Activated naive CD8-positive, alpha-beta T cell treated with anti-CD3 and anti-CD28 coated beads, Interleukin-2, amount 10 ng/mL, durations not matched to agents 7 days and 5 days (primary cell): ENCODE results near the gene CDH4. TPM values are rescaled to one million over a fixed set of nuclear protein-coding genes. Genes with fewer than 3 reads are reported as not detected.
A peak's percentile ranks its signal among the peaks of the same experiment; 100 is the strongest.

Experiments used
- ATAC-seq: fragments of 150-1000 bp; cut with Tn5 transposase; one replicate; pipeline ENCODE4 v1.10.0; 2021; ENCODE audit warnings: low read depth, moderate library complexity
- POLR2A ChIA-PET: fragments of 350-600 bp; sonication (Branson Sonifier 250); formaldehyde crosslinking; loops from one replicate; lab custom pipeline; 2021; ENCODE audit warnings: antibody characterized with exemption; lab: Charles Lee
- DNase-seq: peaks from one replicate; pipeline ENCODE4 v3.0.0; 2021
- H3K27ac Mint-ChIP-seq: one replicate; pipeline ENCODE4 v1.8.0; 2022; ENCODE audit warnings: mild to moderate bottlenecking, mixed read lengths
- H3K27me3 Mint-ChIP-seq: one replicate; pipeline ENCODE4 v1.8.0; 2022; ENCODE audit warnings: mild to moderate bottlenecking, moderate library complexity, mixed read lengths
- H3K36me3 Mint-ChIP-seq: one replicate; pipeline ENCODE4 v1.8.0; 2021; ENCODE audit warnings: mild to moderate bottlenecking, mixed read lengths
- H3K4me1 Mint-ChIP-seq: one replicate; pipeline ENCODE4 v1.8.0; 2021; ENCODE audit warnings: mixed read lengths
- H3K4me3 Mint-ChIP-seq: one replicate; pipeline ENCODE4 v1.8.0; 2022; ENCODE audit warnings: mild to moderate bottlenecking, moderate library complexity, mixed read lengths
- H3K9me3 Mint-ChIP-seq: one replicate; pipeline ENCODE4 v1.8.0; 2021; ENCODE audit warnings: mixed read lengths
- total RNA-seq, 2 experiments: library from RNA; stranded (reverse); gene quantifications; one replicate each; pipeline ENCODE4 v1.2.3, GENCODE V29; 2021

CDH4 gene
- total RNA-seq, 2 experiments from 2014 or later: 0.14 to 0.20 TPM

- peaks cover 8% of the 10 kb centered on the region for H3K9me3 Mint-ChIP-seq
- H3K27me3 Mint-ChIP-seq: peaks cover 2% of the 10 kb centered on the region
- no peak overlapping the region for H3K27ac Mint-ChIP-seq
- H3K4me3 Mint-ChIP-seq: no peak overlapping the region
- POLR2A ChIA-PET: no interaction called here
- ATAC-seq (no peak), DNase-seq (no peak)
- H3K36me3 Mint-ChIP-seq: no peaks in the 10 kb centered on the region
- H3K4me1 Mint-ChIP-seq: peaks cover 4% of the 10 kb centered on the region
These were observed 655.2 kb downstream of the CDH4 start for GRCh38 chr20:61907081-61907891.

GRCh38 chr20:61908057-61909026 is 656.3 kb downstream of the CDH4 start:
- H3K27me3 Mint-ChIP-seq: peaks cover 2% of the 10 kb centered on the region
- DNase-seq (no peak), ATAC-seq (no peak)
- H3K36me3 Mint-ChIP-seq: no peaks in the 10 kb centered on the region
- no peak overlapping the region for H3K4me3 Mint-ChIP-seq
- peaks cover 13% of the 10 kb centered on the region for H3K4me1 Mint-ChIP-seq
- H3K27ac Mint-ChIP-seq: no peak overlapping the region
- POLR2A ChIA-PET: no interaction called here
- H3K9me3 Mint-ChIP-seq: peaks cover 8% of the 10 kb centered on the region

GRCh38 chr20:61909028-61909427 is 657.0 kb downstream of the CDH4 start:
- H3K36me3 Mint-ChIP-seq: no peaks in the 10 kb centered on the region
- H3K27ac Mint-ChIP-seq: no peak overlapping the region
- H3K4me1 Mint-ChIP-seq: peaks cover 16% of the 10 kb centered on the region
- no peak overlapping the region for H3K4me3 Mint-ChIP-seq
- H3K9me3 Mint-ChIP-seq: peaks cover 8% of the 10 kb centered on the region
- POLR2A ChIA-PET: no interaction called here
- DNase-seq (no peak), ATAC-seq (no peak)
- peaks cover 2% of the 10 kb centered on the region for H3K27me3 Mint-ChIP-seq

GRCh38 chr20:61909821-61910220 is 657.8 kb downstream of the CDH4 start:
- Mint-ChIP-seq H3K27me3 (peaks cover 5% of the 10 kb centered on the region), H3K4me1 (peaks cover 20% of the 10 kb centered on the region), H3K9me3 (peaks cover 8% of the 10 kb centered on the region), H3K27ac (no peak overlapping the region), H3K4me3 (no peak overlapping the region), H3K36me3 (no peaks in the 10 kb centered on the region)
- no peak for DNase-seq
- ATAC-seq: no peak
- POLR2A ChIA-PET: no interaction called here

DNA sequence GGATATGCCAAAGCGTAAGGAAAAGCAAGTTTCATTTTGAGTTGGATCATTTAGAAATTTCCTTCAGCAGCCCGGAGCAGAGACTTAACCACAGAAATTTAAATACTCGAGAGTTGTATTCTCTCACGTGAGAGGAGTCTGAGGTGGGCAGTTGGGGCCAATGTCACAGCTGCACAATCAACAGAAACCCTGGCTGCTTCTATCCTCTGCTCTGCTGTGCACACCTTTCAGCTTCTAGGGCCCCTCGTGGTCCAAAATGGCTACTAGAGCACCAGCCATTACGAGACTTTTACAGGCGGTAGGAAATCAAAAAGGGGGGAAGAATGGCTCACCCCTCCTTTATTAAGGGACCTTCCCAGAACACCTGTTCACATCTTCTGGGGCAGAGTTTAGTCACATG is 659.8 kb downstream of the CDH4 start:
- no peak overlapping the region for H3K4me3 Mint-ChIP-seq
- ATAC-seq: no peak
- peaks cover 7% of the 10 kb centered on the region for H3K27me3 Mint-ChIP-seq
- POLR2A ChIA-PET: interaction anchor here (1.4 kb wide), 1 partner anchor 231 kb away, joined by 4 read pairs; the partner anchor contains the start of genes PSMA7 and SS18L1
- H3K9me3 Mint-ChIP-seq: peaks cover 8% of the 10 kb centered on the region
- no peak for DNase-seq
- no peaks in the 10 kb centered on the region for H3K36me3 Mint-ChIP-seq
- no peak overlapping the region for H3K27ac Mint-ChIP-seq
- peaks cover 21% of the 10 kb centered on the region for H3K4me1 Mint-ChIP-seq

GRCh38 chr20:61912665-61913422 is 660.8 kb downstream of the CDH4 start:
- peaks cover 21% of the 10 kb centered on the region for H3K4me1 Mint-ChIP-seq
- H3K4me3 Mint-ChIP-seq: peak overlapping the region; percentile 45
- H3K36me3 Mint-ChIP-seq: no peaks in the 10 kb centered on the region
- POLR2A ChIA-PET: interaction anchor here (1.4 kb wide), 1 partner anchor 230 kb away, joined by 4 read pairs; the partner anchor contains the start of genes PSMA7 and SS18L1
- peaks cover 8% of the 10 kb centered on the region for H3K9me3 Mint-ChIP-seq
- peaks cover 7% of the 10 kb centered on the region for H3K27me3 Mint-ChIP-seq
- DNase-seq (peak; percentile 46), ATAC-seq (peak; percentile 90)
- H3K27ac Mint-ChIP-seq: peak overlapping the region; percentile 34

GRCh38 chr20:61913423-61914225 is 661.6 kb downstream of the CDH4 start:
- ATAC-seq (peak; percentile 10), DNase-seq (no peak)
- Mint-ChIP-seq H3K27me3 (peaks cover 7% of the 10 kb centered on the region), H3K27ac (peak overlapping the region; percentile 34), H3K4me1 (peaks cover 21% of the 10 kb centered on the region), H3K4me3 (peak overlapping the region; percentile 35), H3K9me3 (peaks cover 8% of the 10 kb centered on the region), H3K36me3 (no peaks in the 10 kb centered on the region)
- POLR2A ChIA-PET: no interaction called here

DNA sequence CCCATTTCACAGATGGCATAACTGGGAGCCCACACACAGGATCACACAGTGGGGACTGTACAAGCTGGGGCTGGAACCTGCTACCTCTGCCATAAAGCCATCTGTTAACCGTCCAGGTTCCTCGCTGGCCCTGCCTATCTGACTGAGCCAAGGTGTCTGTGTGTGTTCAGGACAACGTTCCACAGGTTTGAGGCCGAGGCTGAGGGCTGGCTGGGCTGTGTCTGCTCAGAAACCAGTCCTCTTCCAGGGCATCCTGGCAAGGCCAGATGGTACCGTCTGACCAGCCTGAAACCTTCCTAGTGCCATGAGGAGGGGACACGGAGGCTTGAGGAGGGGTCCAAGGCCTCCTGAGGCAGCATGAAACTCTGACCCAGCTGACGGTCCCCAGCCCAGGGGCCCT is 663.0 kb downstream of the CDH4 start:
- ATAC-seq (no peak), DNase-seq (no peak)
- Mint-ChIP-seq H3K9me3 (peaks cover 8% of the 10 kb centered on the region), H3K36me3 (no peaks in the 10 kb centered on the region), H3K4me3 (no peak overlapping the region), H3K27me3 (peaks cover 7% of the 10 kb centered on the region), H3K4me1 (peaks cover 21% of the 10 kb centered on the region), H3K27ac (no peak overlapping the region)
- POLR2A ChIA-PET: no interaction called here

DNA sequence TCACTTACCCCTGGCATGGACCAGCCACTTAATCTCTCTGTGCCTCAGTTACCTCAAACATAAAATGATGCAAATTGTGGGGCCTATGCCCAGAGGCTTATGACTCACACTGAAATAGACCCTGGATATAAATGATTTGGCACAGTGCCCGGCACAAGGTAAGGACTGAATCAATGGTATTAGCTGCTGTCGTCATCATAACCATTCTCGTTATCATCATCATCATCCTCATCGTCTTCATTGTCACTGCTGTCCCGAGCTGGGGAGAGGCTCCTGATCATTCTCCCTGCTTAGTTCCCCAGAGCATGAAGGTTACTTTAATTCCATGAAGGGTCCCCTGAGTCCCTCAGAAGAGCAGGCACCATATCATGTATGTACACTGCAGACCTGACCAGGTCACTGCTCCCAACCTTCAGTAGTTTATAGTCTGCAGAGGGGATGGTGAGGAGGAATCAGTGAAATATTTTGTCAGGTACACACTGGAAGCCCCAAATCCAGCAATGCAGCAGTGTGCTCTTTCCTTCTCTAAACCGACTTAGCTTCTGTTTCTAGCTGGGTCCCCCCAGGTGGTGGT is 664.3 kb downstream of the CDH4 start:
- DNase-seq (no peak), ATAC-seq (no peak)
- POLR2A ChIA-PET: no interaction called here
- Mint-ChIP-seq H3K9me3 (peaks cover under 1% of the 10 kb centered on the region), H3K4me3 (no peak overlapping the region), H3K27me3 (peaks cover 7% of the 10 kb centered on the region), H3K27ac (no peak overlapping the region), H3K36me3 (no peaks in the 10 kb centered on the region), H3K4me1 (peaks cover 21% of the 10 kb centered on the region)

GRCh38 chr20:61917474-61918145 is 665.5 kb downstream of the CDH4 start:
- ATAC-seq (no peak), DNase-seq (no peak)
- H3K36me3 Mint-ChIP-seq: no peaks in the 10 kb centered on the region
- no peak overlapping the region for H3K27ac Mint-ChIP-seq
- POLR2A ChIA-PET: no interaction called here
- H3K27me3 Mint-ChIP-seq: peaks cover 5% of the 10 kb centered on the region
- H3K4me3 Mint-ChIP-seq: no peak overlapping the region
- no peaks in the 10 kb centered on the region for H3K9me3 Mint-ChIP-seq
- peaks cover 15% of the 10 kb centered on the region for H3K4me1 Mint-ChIP-seq

- POLR2A ChIA-PET: no interaction called here
- peaks cover 8% of the 10 kb centered on the region for H3K4me1 Mint-ChIP-seq
- H3K9me3 Mint-ChIP-seq: no peaks in the 10 kb centered on the region
- no peak overlapping the region for H3K27ac Mint-ChIP-seq
- H3K4me3 Mint-ChIP-seq: no peak overlapping the region
- DNase-seq (no peak), ATAC-seq (no peak)
- H3K27me3 Mint-ChIP-seq: peaks cover 5% of the 10 kb centered on the region
- no peaks in the 10 kb centered on the region for H3K36me3 Mint-ChIP-seq
These were observed 666.5 kb downstream of the CDH4 start for GRCh38 chr20:61918548-61918947.

GRCh38 chr20:61919239-61919638 is 667.2 kb downstream of the CDH4 start:
- Mint-ChIP-seq H3K27me3 (peaks cover 3% of the 10 kb centered on the region), H3K36me3 (no peaks in the 10 kb centered on the region), H3K9me3 (no peaks in the 10 kb centered on the region), H3K4me3 (no peak overlapping the region), H3K4me1 (peaks cover 3% of the 10 kb centered on the region), H3K27ac (no peak overlapping the region)
- ATAC-seq (no peak), DNase-seq (no peak)
- POLR2A ChIA-PET: no interaction called here
